Gastrocnemius medialis (tissue), 4 donors: ENCODE measurements around the gene TMEM121. TPM values are rescaled to one million over a fixed set of nuclear protein-coding genes. Genes with fewer than 3 reads are reported as not detected.

ENCODE experiments used
- ATAC-seq, 2 donors: fragments of 150-250 bp; one replicate each; pipeline ENCODE4 v1.9.1; 2016
- DNase-seq, 2 donors: peaks; one replicate each; pipeline ENCODE4 v3.0.0-alpha.2; 2019
- H3K27ac ChIP-seq, 4 donors: fragments of 200-600 bp; sonication (generic); 1 replicate in 1 of 4; 2 replicates in 3 of 4; pipeline ENCODE4 v1.5.1; 2016 to 2018; ENCODE audit warnings: mild to moderate bottlenecking in 2 of 4, moderate library complexity in 1 of 4
- H3K27me3 ChIP-seq, 3 donors: fragments of 200-600 bp; sonication (generic) in 2 of 3; 1 replicate in 1 of 3; 2 replicates in 2 of 3; pipeline versions ENCODE4 v1.5.1 to v1.6.0; 2016 to 2019; ENCODE audit warnings: mild to moderate bottlenecking in 1 of 3, moderate library complexity in 1 of 3
- H3K36me3 ChIP-seq, 2 donors: fragments of 200-600 bp; sonication (generic) in 1 of 2; one replicate each; pipeline ENCODE4 v1.5.1; 2017 to 2018
- H3K4me1 ChIP-seq, 2 donors: fragments of 200-600 bp; sonication (generic) in 1 of 2; one replicate each; pipeline ENCODE4 v1.5.1; 2016 to 2017; ENCODE audit warnings: mild to moderate bottlenecking in 2 of 2
- H3K4me3 ChIP-seq, 4 donors: fragments of 200-600 bp; sonication (generic) in 3 of 4; 1 replicate in 1 of 4; 2 replicates in 3 of 4; pipeline ENCODE4 v1.5.1; 2016 to 2019; ENCODE audit warnings: mild to moderate bottlenecking in 2 of 4
- H3K9me3 ChIP-seq, 3 donors: fragments of 200-600 bp; sonication (generic) in 2 of 3; 1 replicate in 1 of 3; 2 replicates in 2 of 3; pipeline ENCODE4 v1.5.1; 2016 to 2019
- POLR2A ChIP-seq, 2 donors: fragments of 450-650 bp; IDR thresholded peaks; one replicate each; pipeline ENCODE4 v1.6.1; 2017; ENCODE audit warnings: antibody characterized with exemption in 2 of 2, mild to moderate bottlenecking in 2 of 2, moderate library complexity in 2 of 2
- in situ Hi-C, 4 donors: fragments of 200-750 bp; cut with MboI; loops; one replicate each; pipeline versions ENCODE4 v1.15.0 to v1.8.0; 2017; ENCODE audit warnings: low sequenced_read_pairs in 4 of 4
- intact Hi-C: fragments of 100-400 bp; cut with DNase I; formaldehyde crosslinking; loops from one replicate; pipeline ENCODE4 v1.15.1; 2023; ENCODE audit warnings: low total_unique reads
- total RNA-seq, 4 donors: library from RNA; depleted of rRNA; stranded (reverse); fragments of >200 nt; gene quantifications; one replicate each; pipeline versions ENCODE4 v1.1.0 to v1.2.3, GENCODE V29; 2016
- TF ChIP-seq, protein P1 (sequence below), 5 experiments: fragments of 450-650 bp in 3 of 5; fragments of 200-600 bp in 2 of 5; sonication (generic) in 2 of 5; IDR thresholded peaks in 4 of 5; conservative IDR thresholded peaks in 1 of 5; 1 replicate in 4 of 5; 2 replicates in 1 of 5; pipeline ENCODE4 v1.5.1; 2016 to 2019; ENCODE audit warnings: antibody characterized with exemption in 5 of 5, mild to moderate bottlenecking in 3 of 5, moderate library complexity in 3 of 5

Gene TMEM121
- total RNA-seq, 4 donors from 2014 or later = 1.1 to 1.2 TPM; not detected in 2

DNA sequence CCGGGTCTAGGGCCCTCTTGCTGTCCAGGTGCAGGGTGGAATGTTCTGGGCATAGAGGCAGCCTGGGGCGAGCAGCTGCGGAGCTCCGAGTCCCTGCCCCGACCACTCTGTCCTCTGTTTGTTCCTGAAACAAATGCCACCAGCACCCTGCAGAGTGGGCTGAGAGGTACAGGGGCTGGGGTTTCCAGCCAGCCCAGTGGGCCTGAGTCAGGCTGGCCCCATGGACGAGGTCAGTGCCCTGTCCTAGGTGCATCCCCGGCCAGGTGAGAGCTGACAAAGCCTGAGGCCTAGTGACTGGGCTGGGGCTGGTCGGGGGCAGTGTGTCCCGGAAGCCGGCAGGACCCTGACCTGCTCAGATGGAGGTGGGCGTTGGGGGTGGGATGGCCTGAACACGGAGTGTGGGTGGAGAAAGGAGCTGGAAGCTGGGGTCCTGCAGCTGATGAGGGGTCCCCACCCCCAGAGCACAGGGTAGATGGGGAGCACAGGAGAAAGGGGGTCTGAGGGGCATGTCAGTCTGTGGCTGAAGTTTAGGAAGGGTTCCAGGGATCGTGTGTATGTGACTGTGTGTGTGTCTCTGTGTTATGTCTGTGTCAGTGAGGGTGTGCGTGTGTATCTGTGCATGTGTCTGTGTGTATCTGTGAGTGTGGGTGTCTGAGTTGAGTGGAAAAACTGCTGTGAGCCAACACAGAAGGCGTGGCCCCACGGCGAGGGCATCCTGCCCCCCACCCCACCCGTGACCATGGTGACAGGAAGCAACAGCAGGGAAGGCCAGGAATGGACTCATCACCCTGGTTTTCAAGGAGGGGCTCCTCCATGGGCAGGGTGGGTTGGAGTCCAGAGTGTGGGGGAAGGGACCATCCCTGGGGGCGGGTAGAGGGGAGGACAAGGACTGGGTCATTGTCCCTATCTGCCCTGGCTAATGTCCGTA, 42.0 kb upstream of the TMEM121 start:
- H3K27me3 ChIP-seq = peaks cover 5 to 15% (median 7%) of the 10 kb centered on the region in 3 donors
- peak overlapping the region in 2 of 4 donors; percentile 11 to 38 for H3K27ac ChIP-seq
- in situ Hi-C loops (loop anchor here in 1 of 4 donors (25.0 kb wide), 1 partner anchor 122 kb away; no protein-coding TSS in a partner anchor), intact Hi-C loops (no loop called here)
- H3K4me1 ChIP-seq = peaks cover 26 to 51% of the 10 kb centered on the region in 2 donors
- TF ChIP-seq, protein P1, sequence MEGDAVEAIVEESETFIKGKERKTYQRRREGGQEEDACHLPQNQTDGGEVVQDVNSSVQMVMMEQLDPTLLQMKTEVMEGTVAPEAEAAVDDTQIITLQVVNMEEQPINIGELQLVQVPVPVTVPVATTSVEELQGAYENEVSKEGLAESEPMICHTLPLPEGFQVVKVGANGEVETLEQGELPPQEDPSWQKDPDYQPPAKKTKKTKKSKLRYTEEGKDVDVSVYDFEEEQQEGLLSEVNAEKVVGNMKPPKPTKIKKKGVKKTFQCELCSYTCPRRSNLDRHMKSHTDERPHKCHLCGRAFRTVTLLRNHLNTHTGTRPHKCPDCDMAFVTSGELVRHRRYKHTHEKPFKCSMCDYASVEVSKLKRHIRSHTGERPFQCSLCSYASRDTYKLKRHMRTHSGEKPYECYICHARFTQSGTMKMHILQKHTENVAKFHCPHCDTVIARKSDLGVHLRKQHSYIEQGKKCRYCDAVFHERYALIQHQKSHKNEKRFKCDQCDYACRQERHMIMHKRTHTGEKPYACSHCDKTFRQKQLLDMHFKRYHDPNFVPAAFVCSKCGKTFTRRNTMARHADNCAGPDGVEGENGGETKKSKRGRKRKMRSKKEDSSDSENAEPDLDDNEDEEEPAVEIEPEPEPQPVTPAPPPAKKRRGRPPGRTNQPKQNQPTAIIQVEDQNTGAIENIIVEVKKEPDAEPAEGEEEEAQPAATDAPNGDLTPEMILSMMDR (IDR thresholded peaks at IDR 0.05 in 4 of 5, conservative IDR thresholded peaks at IDR 0.05 in 1 of 5) = no peak
- no peak for TF ChIP-seq POLR2A (IDR thresholded peaks at IDR 0.05)
- DNase-seq (no peak), ATAC-seq (no peak)
- H3K4me3 ChIP-seq = no peak overlapping the region
- H3K36me3 ChIP-seq = no peaks in the 10 kb centered on the region
- no peaks in the 10 kb centered on the region for H3K9me3 ChIP-seq

DNA sequence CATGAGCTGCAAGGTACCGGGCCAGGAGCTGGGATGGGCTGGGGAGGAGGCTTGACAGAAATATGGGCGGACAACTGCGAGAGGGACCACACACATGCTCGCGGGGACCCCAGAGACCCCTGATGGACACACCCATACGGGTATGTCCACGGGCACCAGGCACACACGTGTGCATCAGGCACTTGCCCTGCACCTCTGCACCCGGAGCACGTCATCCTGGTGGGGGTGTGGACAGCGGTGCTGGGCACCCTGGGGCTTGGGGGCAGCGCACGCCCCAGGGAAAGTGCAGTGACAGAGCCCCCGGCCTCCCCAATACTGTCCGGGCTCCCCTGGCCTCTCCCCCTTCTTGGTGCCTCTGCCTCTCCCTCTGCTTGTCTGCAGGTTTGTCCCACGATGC, 41.4 kb upstream of the TMEM121 start:
- no peak for ATAC-seq
- no peak for TF ChIP-seq POLR2A (IDR thresholded peaks at IDR 0.05)
- TF ChIP-seq, protein P1 (IDR thresholded peaks at IDR 0.05 in 4 of 5, conservative IDR thresholded peaks at IDR 0.05 in 1 of 5) = no peak
- H3K27ac ChIP-seq = peak overlapping the region in 1 of 4 donors; percentile 79
- no peaks in the 10 kb centered on the region for H3K9me3 ChIP-seq
- peaks cover 5 to 15% (median 7%) of the 10 kb centered on the region in 3 donors for H3K27me3 ChIP-seq
- in situ Hi-C loops = loop anchor here in 1 of 4 donors (25.0 kb wide), 1 partner anchor 123 kb away; no protein-coding TSS in a partner anchor
- peaks cover 28 to 58% of the 10 kb centered on the region in 2 donors for H3K4me1 ChIP-seq
- DNase-seq = no peak
- intact Hi-C loops = no loop called here
- H3K36me3 ChIP-seq = no peaks in the 10 kb centered on the region
- no peak overlapping the region for H3K4me3 ChIP-seq

DNA sequence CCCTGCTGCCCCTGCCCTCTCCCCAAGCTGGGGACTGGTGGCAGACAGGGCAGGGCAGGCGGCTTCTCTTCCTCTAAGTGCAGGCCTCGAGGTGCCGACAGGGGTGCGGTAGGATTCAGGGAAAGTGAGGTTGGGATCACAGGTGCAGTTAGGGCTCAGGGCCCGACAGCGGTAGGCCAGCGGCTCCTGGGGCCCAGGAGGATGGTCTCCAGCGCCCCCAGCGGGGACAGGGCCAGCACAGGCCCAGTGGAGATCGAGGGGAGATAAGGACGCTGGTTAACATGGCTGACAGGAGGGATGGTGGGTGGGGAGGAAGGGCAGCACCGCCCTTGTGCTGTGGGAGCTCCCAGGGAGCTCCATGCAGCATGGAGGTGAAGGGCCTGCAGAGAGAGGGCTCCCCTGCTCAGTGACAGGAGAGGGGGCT, 40.6 kb upstream of the TMEM121 start:
- ATAC-seq = no peak
- no peak for DNase-seq
- Histone ChIP-seq H3K4me1 (peaks cover 28 to 55% of the 10 kb centered on the region in 2 donors), H3K36me3 (no peaks in the 10 kb centered on the region), H3K27ac (peak overlapping the region; percentile 28 to 81 (median 76)), H3K4me3 (no peak overlapping the region), H3K27me3 (peaks cover 5 to 15% (median 7%) of the 10 kb centered on the region in 3 donors), H3K9me3 (no peaks in the 10 kb centered on the region)
- in situ Hi-C loops (loop anchor here in 1 of 4 donors (25.0 kb wide), 1 partner anchor 123 kb away; no protein-coding TSS in a partner anchor), intact Hi-C loops (no loop called here)
- TF ChIP-seq, protein P1 (IDR thresholded peaks at IDR 0.05 in 4 of 5, conservative IDR thresholded peaks at IDR 0.05 in 1 of 5) = peak in 2 of 5 experiments; percentile 9 to 37
- no peak for TF ChIP-seq POLR2A (IDR thresholded peaks at IDR 0.05)

DNA sequence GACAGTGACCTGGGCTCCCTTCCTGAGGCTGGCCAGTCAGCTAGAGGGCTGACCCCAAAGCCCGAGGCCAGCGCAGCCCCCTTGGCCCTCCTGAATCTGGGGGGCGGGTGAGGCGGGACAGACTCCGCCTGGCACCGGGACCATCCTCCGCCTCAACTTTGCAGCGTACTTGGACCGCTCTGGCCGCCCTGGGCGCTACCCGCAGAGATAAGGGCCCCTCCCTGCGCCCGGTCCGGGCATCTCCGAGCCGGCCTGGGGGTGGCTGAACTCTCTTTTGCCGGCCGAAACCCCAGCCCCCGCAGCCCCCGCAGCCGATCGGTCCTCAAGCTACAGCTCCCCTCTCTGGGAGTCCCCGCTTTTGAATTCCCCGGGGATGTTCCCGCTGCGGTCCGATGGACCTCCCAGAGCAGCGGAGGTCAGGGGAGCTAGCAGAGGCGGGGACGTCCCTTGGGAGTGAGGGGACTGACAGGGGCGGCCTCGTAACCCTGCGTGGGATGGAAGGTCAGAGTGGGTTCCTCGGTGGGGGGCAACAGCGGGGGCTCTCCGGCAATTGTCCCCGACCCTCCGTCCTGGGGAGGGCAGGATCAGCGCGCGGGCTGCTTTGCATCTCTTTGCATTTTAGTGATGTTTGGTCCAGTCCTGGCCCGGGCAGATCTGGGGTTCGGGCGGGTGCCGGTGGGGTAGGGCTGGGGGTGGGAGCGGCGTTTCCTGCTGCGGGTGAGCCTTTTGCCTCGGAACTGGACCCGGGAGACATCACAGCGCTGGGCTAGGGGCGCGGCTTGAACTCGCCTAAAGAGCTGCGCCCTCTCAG, 40.0 kb upstream of the TMEM121 start, which contains the start of gene CRIP1:
Gene CRIP1 (plus strand): TSS at position 724 of the 811 bp plus-strand sequence. CDS start 374 bp downstream, outside the sequence.
- in situ Hi-C loops = loop anchor here in 1 of 4 donors (25.0 kb wide), 1 partner anchor 124 kb away; no protein-coding TSS in a partner anchor
- Histone ChIP-seq H3K9me3 (no peaks in the 10 kb centered on the region), H3K36me3 (no peaks in the 10 kb centered on the region), H3K27ac (peak within 1 kb of the TSS; percentile 69 to 81 (median 76)), H3K4me1 (peaks cover 28 to 50% of the 10 kb centered on the region in 2 donors), H3K27me3 (peaks cover 5 to 15% (median 7%) of the 10 kb centered on the region in 3 donors), H3K4me3 (peak within 1 kb of the TSS; percentile 46 to 50 (median 48))
- intact Hi-C loops = no loop called here
- no peak for ATAC-seq
- DNase-seq = no peak
- TF ChIP-seq, protein P1 (IDR thresholded peaks at IDR 0.05 in 4 of 5, conservative IDR thresholded peaks at IDR 0.05 in 1 of 5) = no peak
- no peak for TF ChIP-seq POLR2A (IDR thresholded peaks at IDR 0.05)
